GM12864 (cell line): ENCODE measurements around the gene RREB1.
A peak's percentile ranks its signal among the peaks of the same experiment; 100 is the strongest.

Source experiments
- DNase-seq: peaks from one replicate; pipeline ENCODE4 v3.0.0-alpha.2; 2011; ENCODE audit warnings: low read depth
- H3K4me3 ChIP-seq: 2 replicates; pipeline ENCODE4 v1.5.1; 2011; ENCODE audit warnings: mild to moderate bottlenecking, low read depth, low read length, control low read depth
- CTCF ChIP-seq: IDR thresholded peaks from 2 replicates; pipeline ENCODE4 v1.5.1; 2011; ENCODE audit warnings: low read depth, mild to moderate bottlenecking, moderate library complexity, low read length, control low read depth, inconsistent platforms; ENCODE audit errors: missing control alignments

The RREB1 gene

GRCh38 chr6:7243179-7243981 is 135.6 kb downstream of the RREB1 start:
- peak; percentile 86 for TF ChIP-seq CTCF
- peak; percentile 35 for DNase-seq

GRCh38 chr6:7245668-7246393 is 138.1 kb downstream of the RREB1 start:
- no peak for TF ChIP-seq CTCF
- no peak overlapping the region for H3K4me3 ChIP-seq
- DNase-seq = no peak

More at GRCh38 chr6:7243179-7243981, 135.6 kb downstream of the RREB1 start:
- no peak overlapping the region for H3K4me3 ChIP-seq

- no peak for TF ChIP-seq CTCF
- H3K4me3 ChIP-seq = no peak overlapping the region
- no peak for DNase-seq
Observed at GRCh38 chr6:7246401-7247178, 138.8 kb downstream of the RREB1 start.

GRCh38 chr6:7247179-7247456 is 139.4 kb downstream of the RREB1 start:
- no peak for TF ChIP-seq CTCF
- H3K4me3 ChIP-seq = no peak overlapping the region
- DNase-seq = no peak

- TF ChIP-seq CTCF = no peak
- DNase-seq = no peak
- H3K4me3 ChIP-seq = no peak overlapping the region
Observed at GRCh38 chr6:7247828-7248227, 140.1 kb downstream of the RREB1 start.

- H3K4me3 ChIP-seq = no peak overlapping the region
- TF ChIP-seq CTCF = no peak
- DNase-seq = no peak
Observed at GRCh38 chr6:7249391-7249790, 141.6 kb downstream of the RREB1 start.
